SK-N-SH treated with all-trans-retinoic acid at 6 μM for 48 hours (cell line): ENCODE results near the gene TOP3A.

ENCODE experiments used
- ATAC-seq: fragments of 200-7000 bp; cut with Tn5 transposase; 3 replicates; pipeline ENCODE4 v1.9.1; 2020; ENCODE audit warnings: mild to moderate bottlenecking, moderate library complexity
- ARNTL ChIP-seq: fragments of 450-650 bp; formaldehyde crosslinking; IDR thresholded peaks from 2 replicates; pipeline ENCODE4 v1.5.0; 2020; ENCODE audit warnings: low read depth, mild to moderate bottlenecking, moderate library complexity, borderline replicate concordance
- BACH2 ChIP-seq: fragments of 250-450 bp; sonication (Bioruptor Pico); IDR thresholded peaks from 2 replicates; pipeline ENCODE4 v1.9.0; 2021; ENCODE audit warnings: mild to moderate bottlenecking, borderline replicate concordance
- CSDC2 ChIP-seq: fragments of 250-450 bp; sonication (Bioruptor Pico); IDR thresholded peaks from 2 replicates; pipeline ENCODE4 v1.5.0; 2020; ENCODE audit warnings: mild to moderate bottlenecking, moderate library complexity
- ESRRG ChIP-seq: fragments of 250-450 bp; sonication (Bioruptor Pico); IDR thresholded peaks from 2 replicates; pipeline ENCODE4 v1.6.1; 2021; ENCODE audit warnings: mild to moderate bottlenecking
- GLIS3 ChIP-seq: fragments of 250-450 bp; sonication (Bioruptor Pico); IDR thresholded peaks from 2 replicates; pipeline ENCODE4 v1.5.0; 2020; ENCODE audit warnings: mild to moderate bottlenecking, moderate library complexity
- ISL1 ChIP-seq: fragments of 250-450 bp; sonication (Bioruptor Pico); IDR thresholded peaks from 2 replicates; pipeline ENCODE4 v2.1.2; 2022; ENCODE audit warnings: mild to moderate bottlenecking, moderate library complexity
- OSR1 ChIP-seq: fragments of 250-450 bp; sonication (Bioruptor Pico); IDR thresholded peaks from 2 replicates; pipeline ENCODE4 v1.8.0; 2022; ENCODE audit warnings: moderate library complexity, mild to moderate bottlenecking, inconsistent platforms
- PPARA ChIP-seq: fragments of 250-450 bp; sonication (Bioruptor Pico); IDR thresholded peaks from 2 replicates; pipeline ENCODE4 v1.5.0; 2020; ENCODE audit warnings: mild to moderate bottlenecking, borderline replicate concordance
- RARB ChIP-seq: fragments of 250-450 bp; sonication (Bioruptor Pico); IDR thresholded peaks from 2 replicates; pipeline ENCODE4 v1.8.0; 2021; ENCODE audit warnings: mild to moderate bottlenecking, moderate library complexity
- SNAI2 ChIP-seq: fragments of 250-450 bp; sonication (Bioruptor Pico); IDR thresholded peaks from 2 replicates; pipeline ENCODE4 v1.5.0; 2020; ENCODE audit warnings: mild to moderate bottlenecking, moderate library complexity
- TCF4 ChIP-seq: fragments of 250-450 bp; sonication (Bioruptor Pico); IDR thresholded peaks from 2 replicates; pipeline ENCODE4 v1.8.0; 2021; ENCODE audit warnings: mild to moderate bottlenecking, moderate library complexity, borderline replicate concordance
- ZC3H10 ChIP-seq: fragments of 250-450 bp; sonication (Bioruptor Pico); IDR thresholded peaks from 2 replicates; pipeline ENCODE4 v1.5.1; 2021; ENCODE audit warnings: mild to moderate bottlenecking, moderate library complexity
- ZFP3 ChIP-seq: fragments of 250-450 bp; sonication (Bioruptor Pico); IDR thresholded peaks from 2 replicates; pipeline ENCODE4 v1.5.0; 2020; ENCODE audit warnings: mild to moderate bottlenecking, moderate library complexity
- ZFP30 ChIP-seq: fragments of 450-650 bp; formaldehyde crosslinking; IDR thresholded peaks from 2 replicates; pipeline ENCODE4 v1.5.0; 2022; ENCODE audit warnings: mild to moderate bottlenecking, moderate library complexity
- ZNF565 ChIP-seq: fragments of 450-650 bp; formaldehyde crosslinking; conservative IDR thresholded peaks from 2 replicates; pipeline ENCODE4 v1.5.0; 2020; ENCODE audit warnings: low read depth, mild to moderate bottlenecking, moderate library complexity
- ZNF70 ChIP-seq: fragments of 450-650 bp; formaldehyde crosslinking; IDR thresholded peaks from 2 replicates; pipeline ENCODE4 v1.5.0; 2020; ENCODE audit warnings: mild to moderate bottlenecking, moderate library complexity
- ZNF8 ChIP-seq: fragments of 450-650 bp; formaldehyde crosslinking; IDR thresholded peaks from 2 replicates; pipeline ENCODE4 v1.5.0; 2020; ENCODE audit warnings: mild to moderate bottlenecking, moderate library complexity
- TF ChIP-seq, protein P1 (sequence below): fragments of 250-450 bp; sonication (Bioruptor Pico); IDR thresholded peaks from 2 replicates; pipeline ENCODE4 v1.8.0; 2021; ENCODE audit warnings: low read depth, mild to moderate bottlenecking, moderate library complexity, borderline replicate concordance
- TF ChIP-seq, protein P2 (sequence below): fragments of 250-450 bp; sonication (Bioruptor Pico); IDR thresholded peaks from 2 replicates; pipeline ENCODE4 v1.5.1; 2020; ENCODE audit warnings: low read depth, mild to moderate bottlenecking, moderate library complexity
- TF ChIP-seq, protein P3 (sequence below): fragments of 250-450 bp; sonication (Bioruptor Pico); IDR thresholded peaks from 2 replicates; pipeline ENCODE4 v1.5.0; 2020; ENCODE audit warnings: mild to moderate bottlenecking, moderate library complexity

TOP3A gene

DNA sequence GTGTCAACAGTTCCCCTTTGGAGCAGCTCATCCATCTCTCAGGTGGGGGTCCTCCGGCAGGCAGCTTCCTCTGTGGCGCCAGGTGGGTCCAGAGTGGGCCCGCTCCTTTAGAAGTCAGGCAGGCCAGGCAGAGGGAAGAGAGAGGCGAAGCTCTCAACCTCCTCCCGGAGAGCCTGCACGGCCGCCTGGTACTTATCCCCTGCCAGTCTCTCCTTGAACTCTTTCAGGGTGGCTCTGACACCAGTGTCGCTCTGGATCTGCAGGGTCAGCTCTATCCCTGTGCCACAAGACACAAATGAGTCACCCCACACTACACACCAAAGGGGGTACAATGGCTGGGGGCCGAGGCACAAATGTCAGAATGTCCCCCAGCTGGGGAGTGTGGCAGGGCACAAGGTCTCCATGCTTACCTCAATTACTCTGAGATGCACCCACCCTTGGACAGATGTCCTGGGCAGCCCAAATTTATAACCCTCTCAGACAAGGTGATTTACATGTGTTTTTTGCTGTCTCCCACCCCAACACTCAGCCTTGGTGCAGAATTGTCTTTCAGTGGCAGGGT, 13.9 kb upstream of the TOP3A start:
- no peak for ATAC-seq
- TF ChIP-seq ZC3H10 (CRISPR knock-in tag) (no peak), ISL1 (CRISPR knock-in tag) (no peak), CSDC2 (CRISPR knock-in tag) (no peak), ZNF565 (CRISPR knock-in tag) (no peak)

DNA sequence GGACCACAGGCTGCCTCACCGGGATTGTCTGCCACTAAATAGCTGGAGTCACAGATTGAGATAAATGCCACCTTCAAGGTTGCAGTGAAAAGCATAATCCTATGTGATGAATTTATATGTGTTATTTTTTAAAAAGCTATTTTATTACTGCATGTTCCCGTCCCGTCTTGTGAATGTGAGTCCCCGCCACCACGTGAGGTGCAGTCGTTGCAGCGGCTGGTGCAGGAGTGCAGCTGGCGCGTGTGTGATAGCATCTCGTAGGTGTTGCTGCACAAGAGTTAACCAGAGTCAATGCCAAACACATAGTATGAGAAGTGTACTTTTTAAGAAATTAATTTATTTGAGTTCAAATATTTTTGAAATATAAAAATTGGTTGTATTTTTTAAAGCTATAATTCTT, 12.8 kb upstream of the TOP3A start:
- no peak for TF ChIP-seq PPARA (CRISPR knock-in tag)
- no peak for TF ChIP-seq ZNF70 (CRISPR knock-in tag)
- no peak for ATAC-seq

GRCh38 chr17:18327093-18327492, 12.3 kb upstream of the TOP3A start:
- ATAC-seq, result no peak
- no peak for TF ChIP-seq SNAI2
- no peak for TF ChIP-seq ZNF70 (CRISPR knock-in tag)
- TF ChIP-seq PPARA (CRISPR knock-in tag), result no peak
- no peak for TF ChIP-seq ZNF8 (CRISPR knock-in tag)
- TF ChIP-seq ISL1 (CRISPR knock-in tag), result no peak
- no peak for TF ChIP-seq CSDC2 (CRISPR knock-in tag)
- TF ChIP-seq, protein P1, sequence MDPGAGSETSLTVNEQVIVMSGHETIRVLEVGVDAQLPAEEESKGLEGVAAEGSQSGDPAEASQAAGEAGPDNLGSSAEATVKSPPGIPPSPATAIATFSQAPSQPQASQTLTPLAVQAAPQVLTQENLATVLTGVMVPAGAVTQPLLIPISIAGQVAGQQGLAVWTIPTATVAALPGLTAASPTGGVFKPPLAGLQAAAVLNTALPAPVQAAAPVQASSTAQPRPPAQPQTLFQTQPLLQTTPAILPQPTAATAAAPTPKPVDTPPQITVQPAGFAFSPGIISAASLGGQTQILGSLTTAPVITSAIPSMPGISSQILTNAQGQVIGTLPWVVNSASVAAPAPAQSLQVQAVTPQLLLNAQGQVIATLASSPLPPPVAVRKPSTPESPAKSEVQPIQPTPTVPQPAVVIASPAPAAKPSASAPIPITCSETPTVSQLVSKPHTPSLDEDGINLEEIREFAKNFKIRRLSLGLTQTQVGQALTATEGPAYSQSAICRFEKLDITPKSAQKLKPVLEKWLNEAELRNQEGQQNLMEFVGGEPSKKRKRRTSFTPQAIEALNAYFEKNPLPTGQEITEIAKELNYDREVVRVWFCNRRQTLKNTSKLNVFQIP (CRISPR knock-in tag), result no peak
- TF ChIP-seq, protein P2, sequence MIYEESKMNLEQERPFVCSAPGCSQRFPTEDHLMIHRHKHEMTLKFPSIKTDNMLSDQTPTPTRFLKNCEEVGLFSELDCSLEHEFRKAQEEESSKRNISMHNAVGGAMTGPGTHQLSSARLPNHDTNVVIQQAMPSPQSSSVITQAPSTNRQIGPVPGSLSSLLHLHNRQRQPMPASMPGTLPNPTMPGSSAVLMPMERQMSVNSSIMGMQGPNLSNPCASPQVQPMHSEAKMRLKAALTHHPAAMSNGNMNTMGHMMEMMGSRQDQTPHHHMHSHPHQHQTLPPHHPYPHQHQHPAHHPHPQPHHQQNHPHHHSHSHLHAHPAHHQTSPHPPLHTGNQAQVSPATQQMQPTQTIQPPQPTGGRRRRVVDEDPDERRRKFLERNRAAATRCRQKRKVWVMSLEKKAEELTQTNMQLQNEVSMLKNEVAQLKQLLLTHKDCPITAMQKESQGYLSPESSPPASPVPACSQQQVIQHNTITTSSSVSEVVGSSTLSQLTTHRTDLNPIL (CRISPR knock-in tag), result no peak
- no peak for TF ChIP-seq BACH2
- TF ChIP-seq ZNF565 (CRISPR knock-in tag), result no peak
- no peak for TF ChIP-seq OSR1 (CRISPR knock-in tag)
- TF ChIP-seq, protein P3, sequence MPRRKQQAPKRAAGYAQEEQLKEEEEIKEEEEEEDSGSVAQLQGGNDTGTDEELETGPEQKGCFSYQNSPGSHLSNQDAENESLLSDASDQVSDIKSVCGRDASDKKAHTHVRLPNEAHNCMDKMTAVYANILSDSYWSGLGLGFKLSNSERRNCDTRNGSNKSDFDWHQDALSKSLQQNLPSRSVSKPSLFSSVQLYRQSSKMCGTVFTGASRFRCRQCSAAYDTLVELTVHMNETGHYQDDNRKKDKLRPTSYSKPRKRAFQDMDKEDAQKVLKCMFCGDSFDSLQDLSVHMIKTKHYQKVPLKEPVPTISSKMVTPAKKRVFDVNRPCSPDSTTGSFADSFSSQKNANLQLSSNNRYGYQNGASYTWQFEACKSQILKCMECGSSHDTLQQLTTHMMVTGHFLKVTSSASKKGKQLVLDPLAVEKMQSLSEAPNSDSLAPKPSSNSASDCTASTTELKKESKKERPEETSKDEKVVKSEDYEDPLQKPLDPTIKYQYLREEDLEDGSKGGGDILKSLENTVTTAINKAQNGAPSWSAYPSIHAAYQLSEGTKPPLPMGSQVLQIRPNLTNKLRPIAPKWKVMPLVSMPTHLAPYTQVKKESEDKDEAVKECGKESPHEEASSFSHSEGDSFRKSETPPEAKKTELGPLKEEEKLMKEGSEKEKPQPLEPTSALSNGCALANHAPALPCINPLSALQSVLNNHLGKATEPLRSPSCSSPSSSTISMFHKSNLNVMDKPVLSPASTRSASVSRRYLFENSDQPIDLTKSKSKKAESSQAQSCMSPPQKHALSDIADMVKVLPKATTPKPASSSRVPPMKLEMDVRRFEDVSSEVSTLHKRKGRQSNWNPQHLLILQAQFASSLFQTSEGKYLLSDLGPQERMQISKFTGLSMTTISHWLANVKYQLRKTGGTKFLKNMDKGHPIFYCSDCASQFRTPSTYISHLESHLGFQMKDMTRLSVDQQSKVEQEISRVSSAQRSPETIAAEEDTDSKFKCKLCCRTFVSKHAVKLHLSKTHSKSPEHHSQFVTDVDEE, result no peak
- TF ChIP-seq ZC3H10 (CRISPR knock-in tag), result no peak
- TF ChIP-seq TCF4 (CRISPR knock-in tag), result no peak
- TF ChIP-seq ZFP3 (CRISPR knock-in tag), result no peak

GRCh38 chr17:18326572-18326971, 11.8 kb upstream of the TOP3A start:
- ATAC-seq, result no peak
- TF ChIP-seq ESRRG (CRISPR knock-in tag) (no peak), SNAI2 (no peak), GLIS3 (no peak), ZNF8 (CRISPR knock-in tag) (no peak), RARB (CRISPR knock-in tag) (no peak), CSDC2 (CRISPR knock-in tag) (no peak), ZFP30 (CRISPR knock-in tag) (no peak), ARNTL (CRISPR knock-in tag) (no peak), OSR1 (CRISPR knock-in tag) (no peak)
- TF ChIP-seq, protein P1 (CRISPR knock-in tag), result no peak
- TF ChIP-seq, protein P2 (CRISPR knock-in tag), result no peak
